GM23338 (cell line): ENCODE results near the gene PTPRJ. TPM values are rescaled to one million over a fixed set of nuclear protein-coding genes. Genes with fewer than 3 reads are reported as not detected.

ENCODE experiments used
- ATAC-seq: fragments of 200-7000 bp; cut with Tn5 transposase; 3 replicates; pipeline ENCODE4 v1.9.1; 2020
- DNase-seq: peaks from one replicate; pipeline ENCODE4 v3.0.0-alpha.2; 2015; ENCODE audit warnings: low spot score
- H2AFZ ChIP-seq: fragments of 200-600 bp; sonication (generic); 2 replicates; pipeline ENCODE4 v1.8.0; 2016; ENCODE audit warnings: antibody characterized with exemption, mild to moderate bottlenecking, moderate library complexity
- H3F3A ChIP-seq: fragments of 200-600 bp; sonication (generic); replicated peaks from 2 replicates; pipeline ENCODE4 v1.8.0; 2017; ENCODE audit warnings: antibody characterized with exemption, mixed run types, low read depth
- H3K27ac ChIP-seq: fragments of 200-600 bp; sonication (generic); 2 replicates; pipeline ENCODE4 v1.6.1; 2016; ENCODE audit warnings: low read depth
- H3K27me3 ChIP-seq: fragments of 200-600 bp; sonication (generic); 2 replicates; pipeline ENCODE4 v1.8.0; 2016; ENCODE audit warnings: mild to moderate bottlenecking, mixed run types, moderate library complexity; ENCODE audit not compliant: insufficient read depth
- H3K36me3 ChIP-seq: fragments of 200-600 bp; sonication (generic); 2 replicates; pipeline ENCODE4 v1.8.0; 2016; ENCODE audit warnings: mild to moderate bottlenecking; ENCODE audit not compliant: insufficient read depth
- H3K4me1 ChIP-seq: fragments of 200-600 bp; sonication (generic); 2 replicates; pipeline ENCODE4 v1.8.0; 2016; ENCODE audit warnings: mild to moderate bottlenecking, moderate library complexity; ENCODE audit not compliant: insufficient read depth
- H3K4me2 ChIP-seq: fragments of 200-600 bp; sonication (generic); 2 replicates; pipeline ENCODE4 v1.7.1; 2017; ENCODE audit warnings: mixed run types
- H3K4me3 ChIP-seq: fragments of 200-600 bp; sonication (generic); 2 replicates; pipeline ENCODE4 v1.6.1; 2016; ENCODE audit warnings: mixed run types
- H3K79me2 ChIP-seq: fragments of 200-600 bp; sonication (generic); replicated peaks from 2 replicates; pipeline ENCODE4 v1.8.0; 2017; ENCODE audit warnings: mild to moderate bottlenecking; ENCODE audit not compliant: insufficient read depth
- H3K9me2 ChIP-seq: fragments of 200-600 bp; sonication (generic); 2 replicates; pipeline ENCODE4 v1.8.0; 2017; ENCODE audit not compliant: insufficient read depth
- H4K20me1 ChIP-seq: fragments of 200-600 bp; sonication (generic); replicated peaks from 2 replicates; pipeline ENCODE4 v1.8.0; 2017; ENCODE audit warnings: mild to moderate bottlenecking; ENCODE audit not compliant: insufficient read depth
- H3K27ac Mint-ChIP-seq: 2 replicates; pipeline ENCODE4 v1.8.0; 2020; ENCODE audit warnings: inconsistent platforms, mild to moderate bottlenecking, moderate library complexity, mixed read lengths
- H3K27me3 Mint-ChIP-seq: 3 replicates; pipeline ENCODE4 v1.8.0; 2022; ENCODE audit warnings: low read depth, mild to moderate bottlenecking, moderate library complexity, mixed read lengths, inconsistent platforms; ENCODE audit not compliant: insufficient read depth, poor library complexity
- H3K36me3 Mint-ChIP-seq: 3 replicates; pipeline ENCODE4 v1.8.0; 2021; ENCODE audit warnings: low read depth, mild to moderate bottlenecking, inconsistent platforms, moderate library complexity, mixed read lengths
- H3K4me1 Mint-ChIP-seq: 3 replicates; pipeline ENCODE4 v1.8.0; 2020; ENCODE audit warnings: mild to moderate bottlenecking, inconsistent platforms, mixed read lengths
- H3K4me3 Mint-ChIP-seq: 3 replicates; pipeline ENCODE4 v1.8.0; 2021; ENCODE audit warnings: moderate library complexity, mild to moderate bottlenecking, inconsistent platforms, mixed read lengths
- H3K9me3 Mint-ChIP-seq: 3 replicates; pipeline ENCODE4 v1.8.0; 2020; ENCODE audit warnings: moderate library complexity, mild to moderate bottlenecking, inconsistent platforms, mixed read lengths
- CREB1 ChIP-seq: fragments of 250-450 bp; sonication (Bioruptor Pico); IDR thresholded peaks from 2 replicates; pipeline ENCODE4 v1.5.0; 2020; ENCODE audit warnings: low read depth, mild to moderate bottlenecking, moderate library complexity
- EZH2phosphoT487 ChIP-seq: fragments of 200-600 bp; sonication (generic); IDR thresholded peaks from one replicate; pipeline ENCODE4 v1.8.1; 2018; ENCODE audit warnings: antibody characterized with exemption; ENCODE audit not compliant: unreplicated experiment
- STAT1 ChIP-seq: IDR thresholded peaks from one replicate; pipeline ENCODE4 v1.6.1; 2016; ENCODE audit warnings: antibody characterized with exemption; ENCODE audit not compliant: unreplicated experiment
- ZNF462 ChIP-seq: fragments of 250-450 bp; sonication (Bioruptor Pico); IDR thresholded peaks from 2 replicates; pipeline ENCODE4 v1.5.0; 2020; ENCODE audit warnings: mild to moderate bottlenecking, moderate library complexity
- polyA plus RNA-seq: library from polyadenylated mRNA; unstranded; fragments of >200 nt; fragmentation: Nextera tagmentation; extraction: Ambion mirVana; gene quantifications from 2 replicates; pipeline ENCODE4 v1.2.1, GENCODE V29; 2016
- total RNA-seq: library from RNA; depleted of rRNA; stranded (reverse); fragments of >200 nt; shearing (Covaris generic); gene quantifications from 2 replicates; pipeline ENCODE4 v1.2.3, GENCODE V29; 2014
- TF ChIP-seq, protein P1 (sequence below): IDR thresholded peaks from 2 replicates; pipeline ENCODE4 v1.6.1; 2016; ENCODE audit warnings: antibody characterized with exemption
- TF ChIP-seq, protein P2 (sequence below), 2 experiments: fragments of 200-600 bp in 1 of 2; sonication (generic) in 1 of 2; conservative IDR thresholded peaks; 2 replicates each; pipeline versions ENCODE4 v1.5.1 to v1.6.1; 2016 to 2017; ENCODE audit warnings: antibody characterized with exemption in 2 of 2, low read depth in 2 of 2, mild to moderate bottlenecking in 2 of 2, moderate library complexity in 1 of 2

Gene PTPRJ
- total and polyA plus RNA-seq, 2 experiments from 2014 or later: 4.2 to 16.0 TPM

DNA sequence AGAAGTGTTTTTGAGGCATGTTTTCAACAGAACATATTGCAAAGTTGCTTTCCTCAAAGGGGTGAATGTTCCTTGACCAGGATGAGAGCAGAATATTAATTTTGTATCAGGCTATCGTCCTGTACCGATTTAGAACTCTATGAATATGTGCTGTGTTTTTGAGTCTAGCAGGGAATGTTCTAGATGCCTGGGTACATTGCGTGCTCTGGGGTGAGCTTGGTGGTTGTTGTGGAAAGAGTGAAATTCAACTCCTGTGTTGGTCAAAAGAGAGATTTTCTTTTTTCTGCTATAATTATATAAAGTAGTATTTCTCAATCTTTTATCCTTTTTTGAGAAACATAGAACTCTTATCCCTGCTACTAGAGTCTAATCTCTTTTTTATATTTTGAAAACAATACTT is 185.1 kb downstream of the PTPRJ start:
- H3K9me3 Mint-ChIP-seq: no peaks in the 10 kb centered on the region
- peaks cover 14% of the 10 kb centered on the region for H3K36me3 Mint-ChIP-seq
- H3K4me3 Mint-ChIP-seq: no peak overlapping the region
- Histone ChIP-seq H3K36me3 (no peaks in the 10 kb centered on the region), H3K27ac (no peak overlapping the region), H3K27me3 (no peaks in the 10 kb centered on the region), H3K4me1 (0 out of 2 replicates have a peak, but pooled peaks cover 4% of the 10 kb centered on the region), H3K79me2 (no peaks in the 10 kb centered on the region), H3K4me2 (no peak overlapping the region), H4K20me1 (peaks cover 6% of the 10 kb centered on the region; the same call in 1 of the 2 replicates), H3K9me2 (no peaks in the 10 kb centered on the region), H2AFZ (no peak overlapping the region), H3F3A (no peaks in the 10 kb centered on the region), H3K4me3 (no peak overlapping the region)
- TF ChIP-seq STAT1 (no peak), ZNF462 (CRISPR knock-in tag) (no peak), EZH2phosphoT487 (no peak), CREB1 (CRISPR knock-in tag) (no peak)
- TF ChIP-seq, protein P1, sequence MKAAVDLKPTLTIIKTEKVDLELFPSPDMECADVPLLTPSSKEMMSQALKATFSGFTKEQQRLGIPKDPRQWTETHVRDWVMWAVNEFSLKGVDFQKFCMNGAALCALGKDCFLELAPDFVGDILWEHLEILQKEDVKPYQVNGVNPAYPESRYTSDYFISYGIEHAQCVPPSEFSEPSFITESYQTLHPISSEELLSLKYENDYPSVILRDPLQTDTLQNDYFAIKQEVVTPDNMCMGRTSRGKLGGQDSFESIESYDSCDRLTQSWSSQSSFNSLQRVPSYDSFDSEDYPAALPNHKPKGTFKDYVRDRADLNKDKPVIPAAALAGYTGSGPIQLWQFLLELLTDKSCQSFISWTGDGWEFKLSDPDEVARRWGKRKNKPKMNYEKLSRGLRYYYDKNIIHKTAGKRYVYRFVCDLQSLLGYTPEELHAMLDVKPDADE: no peak
- TF ChIP-seq, protein P2, sequence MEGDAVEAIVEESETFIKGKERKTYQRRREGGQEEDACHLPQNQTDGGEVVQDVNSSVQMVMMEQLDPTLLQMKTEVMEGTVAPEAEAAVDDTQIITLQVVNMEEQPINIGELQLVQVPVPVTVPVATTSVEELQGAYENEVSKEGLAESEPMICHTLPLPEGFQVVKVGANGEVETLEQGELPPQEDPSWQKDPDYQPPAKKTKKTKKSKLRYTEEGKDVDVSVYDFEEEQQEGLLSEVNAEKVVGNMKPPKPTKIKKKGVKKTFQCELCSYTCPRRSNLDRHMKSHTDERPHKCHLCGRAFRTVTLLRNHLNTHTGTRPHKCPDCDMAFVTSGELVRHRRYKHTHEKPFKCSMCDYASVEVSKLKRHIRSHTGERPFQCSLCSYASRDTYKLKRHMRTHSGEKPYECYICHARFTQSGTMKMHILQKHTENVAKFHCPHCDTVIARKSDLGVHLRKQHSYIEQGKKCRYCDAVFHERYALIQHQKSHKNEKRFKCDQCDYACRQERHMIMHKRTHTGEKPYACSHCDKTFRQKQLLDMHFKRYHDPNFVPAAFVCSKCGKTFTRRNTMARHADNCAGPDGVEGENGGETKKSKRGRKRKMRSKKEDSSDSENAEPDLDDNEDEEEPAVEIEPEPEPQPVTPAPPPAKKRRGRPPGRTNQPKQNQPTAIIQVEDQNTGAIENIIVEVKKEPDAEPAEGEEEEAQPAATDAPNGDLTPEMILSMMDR (conservative IDR thresholded peaks at IDR 0.05; ENCODE audit: low read depth in 2 of 2): no peak
- peaks cover 8% of the 10 kb centered on the region for H3K27me3 Mint-ChIP-seq
- H3K4me1 Mint-ChIP-seq: peaks cover 11% of the 10 kb centered on the region; the same call in 1 of the 3 replicates
- H3K27ac Mint-ChIP-seq: no peak overlapping the region
- ATAC-seq: no peak
- no peak for DNase-seq
